Measurements from ENCODE around the gene C4BPA. TPM values are rescaled to one million over a fixed set of nuclear protein-coding genes. Genes with fewer than 3 reads are reported as not detected.

Gene C4BPA
- total RNA-seq, result not detected

GRCh38 chr1:207103892-207104373 is at the start of gene C4BPA:
TSS of gene C4BPA (plus strand) at chr1:207104233. CDS start at chr1:207113026, 8,793 bp downstream.
- DNase-seq, result no peak

DNA sequence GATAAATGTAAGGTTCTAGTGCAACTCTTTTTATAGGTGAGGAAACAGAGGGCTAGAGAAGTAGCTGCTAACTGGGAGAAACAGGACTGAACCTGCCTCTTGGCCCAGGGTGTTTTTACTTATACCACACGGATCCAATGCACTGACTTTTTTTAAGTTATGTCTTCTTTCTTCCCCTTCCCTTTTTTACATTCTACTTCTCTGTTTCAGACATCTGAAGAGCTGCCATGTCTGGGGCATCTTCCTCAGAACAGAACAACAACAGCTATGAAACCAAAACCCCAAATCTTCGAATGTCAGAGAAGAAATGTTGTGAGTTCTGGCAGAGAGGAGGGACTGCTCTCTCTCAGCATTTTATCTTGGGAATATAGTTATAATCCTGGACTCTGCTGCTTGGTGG is 49.5 kb upstream of the C4BPA start:
- no peak for DNase-seq

DNA sequence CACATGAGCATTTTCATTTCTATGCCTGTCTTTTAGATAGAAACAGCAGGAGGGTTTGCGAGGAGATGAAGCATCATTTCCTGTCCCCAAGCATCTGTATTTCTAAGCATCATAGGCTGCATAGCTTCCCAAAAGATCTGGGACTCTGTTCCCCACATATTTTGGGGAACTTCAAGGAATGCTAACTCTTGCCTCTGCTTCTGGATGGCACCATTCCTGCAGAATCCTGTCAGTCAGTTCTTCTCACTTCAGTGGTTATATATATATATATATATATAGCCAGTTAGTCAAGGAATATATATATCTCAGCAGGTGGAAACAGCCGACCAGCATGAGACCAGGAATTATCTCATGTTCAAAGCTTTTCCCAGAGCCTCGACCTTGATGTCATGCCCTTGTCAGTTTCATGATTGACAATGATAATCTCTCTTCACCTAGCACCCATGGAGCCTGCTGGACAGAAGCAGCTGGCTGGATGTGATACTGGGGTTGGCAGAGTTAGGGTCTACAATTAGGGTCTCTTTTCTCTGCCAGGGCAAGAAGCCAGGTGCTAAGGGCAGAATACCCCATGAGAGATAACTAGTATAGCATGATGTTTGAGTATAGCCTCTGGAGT is 48.5 kb upstream of the C4BPA start:
- no peak for DNase-seq

DNA sequence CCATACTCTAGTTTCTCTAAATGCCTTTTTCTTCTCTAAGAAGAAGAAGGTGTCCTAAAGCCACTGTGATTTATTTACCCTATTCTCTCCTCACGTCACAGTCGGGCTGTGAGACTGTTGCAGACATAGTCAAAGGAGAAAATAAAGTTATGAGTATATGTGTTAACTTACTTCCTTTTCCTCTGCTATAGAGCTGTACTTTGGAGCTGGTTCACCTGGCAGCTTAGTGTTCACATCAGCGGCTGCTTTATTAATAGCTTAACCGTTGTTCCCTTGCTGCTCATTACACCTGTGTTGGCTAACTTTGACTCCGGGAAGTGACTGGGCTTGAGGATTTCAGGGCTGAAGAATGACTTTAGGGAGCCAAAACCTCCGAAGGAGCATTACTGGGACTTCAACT is 47.4 kb upstream of the C4BPA start:
- DNase-seq, result no peak

GRCh38 chr1:207058252-207058651 is 45.8 kb upstream of the C4BPA start:
- no peak for DNase-seq

DNA sequence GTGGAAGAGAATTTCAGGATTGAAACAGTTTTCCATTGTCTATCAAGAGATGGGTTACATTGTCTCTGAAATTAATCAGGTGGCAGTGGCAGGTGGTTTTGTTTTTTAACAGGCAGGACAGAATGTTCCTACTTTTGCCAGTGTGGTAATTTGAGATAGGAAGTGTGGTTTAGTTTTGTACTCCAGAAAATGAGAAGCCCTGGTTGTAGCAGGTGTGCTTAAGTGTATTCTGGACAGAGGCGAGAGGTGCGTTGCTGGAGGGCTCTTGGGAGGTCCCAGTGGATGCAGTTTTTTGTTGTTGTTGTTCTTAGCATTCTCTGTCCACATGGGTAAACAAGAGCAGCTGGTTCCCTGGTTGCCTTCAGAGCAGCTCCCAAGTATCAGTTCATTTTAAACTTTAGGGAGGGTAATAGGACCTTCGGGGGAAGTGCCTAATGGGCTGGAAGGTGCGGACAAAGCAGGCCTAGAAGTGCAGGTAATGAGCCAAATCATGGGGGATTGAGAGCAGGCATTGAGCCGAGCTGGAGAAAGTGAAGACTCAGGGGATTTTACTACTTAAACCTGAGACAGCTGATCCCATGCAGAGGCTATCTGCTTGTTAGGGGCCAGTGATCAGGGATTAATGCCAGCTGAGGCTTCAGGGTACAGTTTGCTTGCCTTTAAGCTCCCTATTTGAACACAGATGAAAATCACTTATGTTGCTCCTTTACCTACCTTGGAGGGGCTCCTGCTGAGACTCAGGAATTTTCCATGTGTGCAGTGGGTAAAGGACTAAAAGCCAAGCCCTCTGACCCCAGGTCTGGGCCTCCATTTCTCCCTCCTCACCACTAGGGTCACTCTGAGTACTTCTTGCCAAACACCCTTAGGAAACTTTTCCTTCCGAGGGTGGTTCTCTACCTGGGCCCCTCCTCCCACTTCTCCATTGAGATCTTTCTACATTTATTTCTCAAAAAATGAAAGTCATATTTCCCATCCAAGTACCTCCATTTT is 44.9 kb upstream of the C4BPA start:
- no peak for DNase-seq

DNA sequence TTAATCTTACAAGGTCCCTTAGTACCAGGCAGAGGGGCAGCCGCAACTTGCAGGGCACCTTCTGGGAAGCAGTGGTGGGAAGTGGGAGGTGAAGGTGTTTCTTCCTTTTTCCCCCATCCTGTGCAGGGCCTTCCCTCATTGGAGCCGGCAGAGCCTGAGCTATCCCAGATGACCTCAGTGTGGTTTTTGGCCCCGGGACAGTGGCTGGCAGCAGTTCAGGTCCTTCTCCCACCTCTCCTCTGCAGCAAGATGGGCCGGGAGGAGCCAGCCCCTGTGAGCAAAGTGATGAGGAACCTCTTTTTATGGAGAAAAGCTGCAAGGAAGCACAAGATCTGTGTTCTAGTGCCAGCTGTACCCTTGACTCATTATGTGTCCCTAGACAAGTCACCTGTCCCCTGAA is 44.2 kb upstream of the C4BPA start:
- no peak for DNase-seq

DNA sequence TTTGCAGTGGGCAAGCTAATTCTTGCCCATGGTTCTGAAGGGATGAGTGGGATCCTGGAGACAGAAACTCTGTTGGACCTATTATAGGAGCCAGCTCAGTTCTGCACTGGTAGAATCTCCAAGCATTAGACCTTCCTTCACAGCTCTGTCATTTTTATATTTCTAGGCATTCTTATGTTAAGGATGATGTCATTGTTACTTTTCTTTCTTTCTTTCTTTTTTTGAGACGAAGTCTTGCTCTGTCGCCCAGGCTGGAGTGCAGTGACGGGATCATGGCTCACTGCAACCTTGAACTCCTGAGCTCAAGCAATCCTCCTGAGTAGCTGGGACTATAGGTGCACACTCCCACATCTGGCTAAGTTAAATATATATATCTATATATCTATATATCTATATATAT is 43.4 kb upstream of the C4BPA start:
- DNase-seq, result no peak

DNA sequence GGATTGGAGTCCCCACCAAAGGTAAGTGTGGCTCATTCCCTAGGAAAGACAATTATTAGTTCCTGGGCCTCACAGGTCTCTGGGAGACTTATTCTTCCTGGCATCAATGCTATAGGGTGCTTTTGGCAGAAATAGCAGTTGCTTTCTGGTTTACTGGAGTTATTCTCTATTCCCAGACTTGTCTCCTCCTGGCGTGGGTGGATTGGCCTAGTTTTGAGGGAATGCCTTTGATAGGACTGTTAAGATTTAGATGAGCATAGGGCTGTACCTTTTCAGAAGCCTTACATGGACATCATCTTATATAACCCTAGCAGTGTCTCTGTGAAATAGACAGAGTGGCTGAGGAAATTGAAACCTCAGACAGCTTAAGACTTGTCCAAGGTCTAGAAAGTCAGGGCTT is 42.0 kb upstream of the C4BPA start:
- DNase-seq, result no peak

- no peak for DNase-seq
Measured at GRCh38 chr1:207063014-207063413, 41.0 kb upstream of the C4BPA start.

GRCh38 chr1:207064561-207064960 is 39.5 kb upstream of the C4BPA start:
- DNase-seq, result no peak

DNA sequence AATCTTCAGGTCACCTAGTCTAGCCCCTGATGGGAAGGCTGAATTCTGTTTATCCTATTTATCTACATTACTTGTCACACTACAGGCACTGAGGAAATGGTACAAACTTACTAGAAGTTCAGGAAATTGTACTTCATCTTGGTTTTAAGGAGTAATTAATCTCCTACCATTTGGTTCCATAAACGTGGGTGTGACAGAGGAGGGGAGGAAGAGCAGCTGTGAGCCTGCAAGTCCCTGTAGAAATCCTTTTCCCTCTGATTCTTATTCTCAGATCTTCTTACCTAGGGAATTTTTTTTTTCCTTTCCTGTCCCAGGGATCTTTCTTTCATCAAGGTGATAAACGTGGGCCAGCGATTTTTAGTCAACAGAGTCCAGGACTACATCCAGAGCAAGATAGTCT is 36.8 kb upstream of the C4BPA start:
- no peak for DNase-seq

DNA sequence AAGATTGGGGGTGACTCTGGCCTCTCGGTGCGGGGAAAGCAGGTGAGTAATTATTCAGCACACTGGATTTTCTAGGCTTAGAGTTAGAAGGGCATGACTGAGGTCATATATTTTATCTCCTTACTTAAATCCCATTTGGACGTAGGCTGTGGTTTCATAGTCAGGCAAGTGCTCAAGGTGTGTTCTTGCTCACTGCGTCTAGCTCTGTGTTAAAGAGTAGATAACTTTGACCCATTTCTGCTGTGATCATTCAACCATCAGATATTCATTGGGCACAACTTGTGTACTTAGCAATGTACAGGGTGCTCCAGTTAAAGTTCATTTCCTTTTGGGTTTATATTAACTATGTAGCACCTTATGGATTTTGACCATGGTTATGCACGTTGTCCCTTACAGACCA is 36.4 kb upstream of the C4BPA start:
- DNase-seq, result no peak

GRCh38 chr1:207069061-207069460 is 35.0 kb upstream of the C4BPA start:
- DNase-seq, result no peak

DNA sequence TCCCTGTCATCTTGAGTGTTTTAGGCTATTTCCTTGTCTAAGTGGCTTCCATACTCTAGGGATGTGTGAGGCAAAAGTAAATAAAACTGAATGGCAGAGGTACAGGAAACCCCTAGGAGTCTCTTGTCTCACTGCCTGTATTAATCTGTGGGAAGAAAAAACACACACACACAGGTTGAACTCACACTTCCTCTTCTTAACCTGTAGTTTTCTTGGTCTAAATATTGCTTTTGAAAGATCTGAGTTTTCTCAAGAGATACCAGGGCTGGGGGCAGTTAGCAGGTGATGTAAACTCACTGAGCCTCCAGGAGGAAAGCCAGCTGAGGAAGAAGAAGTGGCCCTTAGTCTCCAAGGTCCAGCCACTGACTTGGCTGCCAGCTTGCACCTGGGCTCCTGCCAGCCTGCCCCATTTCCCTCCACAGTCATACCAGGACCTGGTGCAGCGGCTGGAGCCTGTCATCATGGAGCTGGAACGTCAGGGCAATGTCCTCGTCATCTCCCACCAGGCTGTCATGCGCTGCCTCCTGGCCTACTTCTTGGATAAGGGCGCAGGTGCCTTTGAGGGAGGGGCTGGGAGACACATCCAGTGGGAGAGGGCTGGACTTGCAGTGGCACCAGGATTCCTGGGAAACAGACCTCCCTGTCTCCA is 34.1 kb upstream of the C4BPA start:
- no peak for DNase-seq

DNA sequence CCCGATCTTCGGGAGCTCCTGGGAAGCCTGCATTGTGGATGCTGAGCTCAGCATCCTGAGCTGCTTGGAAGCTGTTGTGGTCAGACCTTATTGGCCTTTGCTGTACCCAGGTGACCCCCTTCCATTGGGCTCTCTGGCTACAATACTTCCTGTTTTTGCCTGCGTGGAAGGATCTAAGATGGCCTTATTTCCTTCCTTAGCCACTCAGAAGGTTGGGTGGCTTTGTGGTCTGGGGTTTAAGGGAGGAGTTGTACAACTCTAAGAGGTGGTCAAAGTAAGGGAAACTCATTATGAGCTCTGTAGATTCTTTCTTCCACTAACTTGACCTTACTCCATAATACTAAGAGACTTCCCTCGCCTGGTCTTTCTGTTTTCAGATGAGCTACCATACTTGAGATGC is 33.2 kb upstream of the C4BPA start:
- no peak for DNase-seq

DNA sequence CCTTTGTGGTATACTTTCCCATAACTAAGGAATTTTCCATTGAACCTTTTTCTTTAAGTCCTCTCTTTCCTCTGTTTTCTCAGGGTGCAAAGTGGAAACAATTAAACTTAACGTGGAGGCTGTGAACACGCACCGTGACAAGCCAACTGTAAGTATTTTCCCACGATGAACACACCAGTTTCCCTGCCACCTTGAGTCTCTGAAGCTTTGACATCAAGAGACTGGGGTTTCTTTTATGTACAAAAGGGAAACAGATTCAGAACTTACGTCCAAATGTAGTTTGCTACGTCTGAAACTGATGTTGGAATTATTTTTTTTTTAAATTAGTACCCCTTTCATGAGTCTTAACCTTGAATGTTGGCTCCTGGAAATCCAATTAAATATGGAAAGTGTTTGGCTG is 32.6 kb upstream of the C4BPA start:
- DNase-seq, result no peak

DNA sequence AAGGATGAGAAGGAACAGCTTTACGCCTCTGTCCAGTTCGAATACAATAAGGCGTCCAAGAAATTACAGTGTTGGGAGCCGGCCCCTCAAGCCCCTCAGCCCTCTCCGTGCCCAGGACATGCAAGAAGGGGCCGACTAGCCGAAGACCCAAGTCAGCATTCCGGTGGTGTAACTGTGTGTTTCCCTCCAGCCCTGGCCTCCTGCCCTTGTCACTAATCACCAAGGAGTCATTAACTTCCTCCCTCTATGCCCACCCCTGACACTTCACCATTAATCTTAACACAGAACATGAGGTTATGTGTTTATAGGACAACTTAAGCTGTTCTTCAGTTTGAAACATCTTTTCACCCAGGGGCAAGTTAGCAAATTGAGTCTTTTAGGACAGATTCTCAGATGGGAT is 31.8 kb upstream of the C4BPA start:
- DNase-seq, result no peak

DNA sequence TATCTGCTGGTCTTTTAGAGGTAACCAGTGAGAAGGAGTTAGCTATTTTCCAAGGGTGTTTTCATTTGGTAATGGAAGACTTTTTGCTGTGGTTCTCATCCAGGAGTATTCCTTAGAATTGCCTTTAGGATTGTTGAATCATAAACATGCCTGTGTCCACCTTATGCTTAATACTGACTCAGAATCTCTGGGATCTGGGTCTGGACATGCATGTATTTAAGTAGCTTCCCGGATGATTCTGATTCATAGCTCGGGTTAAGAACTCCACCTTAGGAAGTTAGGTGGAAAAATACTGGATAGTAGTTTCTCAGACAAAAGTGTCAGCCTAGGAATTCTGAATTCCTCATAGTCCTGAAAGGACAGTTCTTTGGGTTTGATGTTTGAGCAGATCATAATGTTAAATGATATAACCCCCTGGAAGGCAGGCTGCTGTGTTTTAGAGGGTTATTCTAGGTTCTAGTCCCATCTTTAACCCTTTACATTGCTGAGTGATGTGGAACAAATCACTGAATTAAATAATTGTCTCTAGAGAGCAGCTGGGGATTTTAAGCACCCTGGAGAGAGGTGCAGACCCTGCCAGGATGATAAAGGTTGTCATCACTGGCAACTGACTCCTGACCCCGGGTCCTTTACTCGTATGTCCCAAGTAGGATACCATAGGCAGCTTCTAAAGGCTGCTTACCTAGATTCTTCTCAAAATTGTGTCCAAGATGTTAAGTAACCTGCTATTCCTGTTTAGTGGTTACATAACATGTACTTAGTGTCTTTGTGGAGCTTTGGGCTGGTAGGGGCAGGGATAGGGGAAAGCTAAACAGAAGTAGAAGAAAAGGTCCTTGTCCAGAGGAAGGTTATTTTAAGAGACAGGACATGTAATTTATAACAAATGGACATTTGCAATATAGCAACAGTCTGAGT is 29.9 kb upstream of the C4BPA start:
- DNase-seq, result no peak

GRCh38 chr1:207076181-207076955 is 27.7 kb upstream of the C4BPA start:
- no peak for DNase-seq

DNA sequence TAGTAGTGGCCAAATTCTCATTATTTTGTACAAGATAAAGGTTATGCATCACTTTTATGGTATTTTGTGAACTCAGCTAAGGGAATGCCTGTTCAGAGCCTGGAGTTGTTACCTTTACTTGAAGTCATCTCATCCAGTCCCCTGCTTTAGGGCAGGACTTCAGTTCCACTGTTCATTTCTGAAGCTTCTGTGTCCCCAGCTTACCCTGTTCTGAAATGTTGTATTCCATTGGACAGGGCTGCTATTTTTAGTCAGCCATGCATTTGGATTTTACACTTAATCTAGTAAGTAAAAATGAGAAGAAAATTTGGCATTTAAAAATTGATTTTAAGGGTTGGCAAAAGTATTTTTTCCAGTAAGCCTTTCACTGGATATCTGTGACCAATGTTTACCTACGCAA is 27.0 kb upstream of the C4BPA start:
- no peak for DNase-seq

Measured in occipital lobe (tissue), 2 donors.